IMR-90 (cell line): ENCODE measurements around the gene IER5. TPM values are rescaled to one million over a fixed set of nuclear protein-coding genes. Genes with fewer than 3 reads are reported as not detected.

Experiments
- ATAC-seq: fragments of 200-7000 bp; cut with Tn5 transposase; 2 replicates; pipeline ENCODE4 v1.9.1; 2020; ENCODE audit warnings: low read depth, mild to moderate bottlenecking, moderate library complexity
- BruUV-seq: library from RNA; stranded (reverse); fragments of 400-500 nt; replicated peaks from 2 replicates; lab custom pipeline; 2021; lab: Mats Ljungman, UMichigan
- CTCF ChIA-PET: fragments of 300-600 bp; formaldehyde crosslinking; extraction: SDS; loops from one replicate; lab custom pipeline; 2021; ENCODE audit warnings: antibody characterized with exemption; lab: Yijun Ruan, JAX
- POLR2A ChIA-PET: fragments of 300-600 bp; sonication (Branson Sonifier 250); formaldehyde crosslinking; loops from one replicate; lab custom pipeline; 2022; ENCODE audit warnings: antibody characterized with exemption; ENCODE audit not compliant: unreplicated experiment; lab: Charles Lee
- DNase-seq: peaks from one replicate; pipeline ENCODE4 v3.0.0; 2013
- H2AFZ ChIP-seq: replicated peaks from 2 replicates; pipeline ENCODE3; 2013; ENCODE audit warnings: low read length, mild to moderate bottlenecking; ENCODE audit not compliant: poor library complexity
- H2AK5ac ChIP-seq: 2 replicates; pipeline ENCODE4 v1.6.1; 2013; ENCODE audit warnings: low read depth, low read length, inconsistent platforms
- H2AK9ac ChIP-seq: replicated peaks from 2 replicates; pipeline ENCODE3; 2013; ENCODE audit warnings: mild to moderate bottlenecking, low read depth, low read length, moderate library complexity; ENCODE audit not compliant: poor library complexity
- H2BK120ac ChIP-seq: 2 replicates; pipeline ENCODE4 v1.6.1; 2013; ENCODE audit warnings: low read depth, low read length, inconsistent platforms
- H2BK15ac ChIP-seq: 3 replicates; pipeline ENCODE4 v1.6.1; 2013; ENCODE audit warnings: low read depth, low read length, inconsistent platforms
- H2BK20ac ChIP-seq: 2 replicates; pipeline ENCODE4 v1.6.1; 2013; ENCODE audit warnings: low read depth, mild to moderate bottlenecking, inconsistent platforms, low read length, moderate library complexity
- H2BK5ac ChIP-seq: 2 replicates; pipeline ENCODE4 v1.6.1; 2013; ENCODE audit warnings: mild to moderate bottlenecking, low read depth, low read length, inconsistent platforms; ENCODE audit not compliant: poor library complexity, severe bottlenecking
- H3K14ac ChIP-seq: replicated peaks from 2 replicates; pipeline ENCODE4 v1.6.1; 2013; ENCODE audit warnings: low read depth, low read length, inconsistent platforms
- H3K18ac ChIP-seq: 2 replicates; pipeline ENCODE4 v1.6.1; 2013; ENCODE audit warnings: low read depth, low read length, control low read depth
- H3K23ac ChIP-seq: 2 replicates; pipeline ENCODE4 v1.6.1; 2013; ENCODE audit warnings: low read depth, low read length, inconsistent platforms
- H3K27ac ChIP-seq: 2 replicates; pipeline ENCODE4 v1.5.1; 2013; ENCODE audit warnings: mild to moderate bottlenecking, control low read depth, low read length; ENCODE audit not compliant: insufficient read depth
- H3K27me3 ChIP-seq: 2 replicates; pipeline ENCODE4 v1.6.1; 2013; ENCODE audit warnings: low read length; ENCODE audit not compliant: control insufficient read depth, insufficient read depth
- H3K36me3 ChIP-seq: 2 replicates; pipeline ENCODE4 v1.6.1; 2013; ENCODE audit warnings: low read length, mixed read lengths; ENCODE audit not compliant: control insufficient read depth, insufficient read depth
- H3K4ac ChIP-seq: 2 replicates; pipeline ENCODE4 v1.6.1; 2013; ENCODE audit warnings: low read depth, low read length, inconsistent platforms
- H3K4me1 ChIP-seq: 2 replicates; pipeline ENCODE4 v1.6.1; 2013; ENCODE audit warnings: low read length, mixed read lengths; ENCODE audit not compliant: control insufficient read depth, insufficient read depth
- H3K4me2 ChIP-seq: 2 replicates; pipeline ENCODE4 v1.6.1; 2013; ENCODE audit warnings: low read depth, mild to moderate bottlenecking, control low read depth, low read length, moderate library complexity
- H3K4me3 ChIP-seq: 2 replicates; pipeline ENCODE4 v1.5.1; 2013; ENCODE audit warnings: low read depth, mild to moderate bottlenecking, control low read depth, low read length, moderate library complexity; ENCODE audit not compliant: insufficient read depth
- H3K56ac ChIP-seq: 2 replicates; pipeline ENCODE4 v1.6.1; 2013; ENCODE audit warnings: low read length, inconsistent platforms; ENCODE audit not compliant: insufficient read depth; ENCODE audit errors: extremely low read depth
- H3K79me1 ChIP-seq, 2 experiments: 2 replicates each; pipeline ENCODE4 v1.6.1; 2013; ENCODE audit warnings: low read length in 2 of 2, inconsistent platforms in 1 of 2, low read depth in 1 of 2
- H3K9ac ChIP-seq: 2 replicates; pipeline ENCODE4 v1.6.1; 2013; ENCODE audit warnings: low read depth, low read length, control low read depth
- H3K9me1 ChIP-seq: 2 replicates; pipeline ENCODE4 v1.6.1; 2013; ENCODE audit warnings: low read length, inconsistent platforms; ENCODE audit not compliant: insufficient read depth
- H3K9me3 ChIP-seq: 2 replicates; pipeline ENCODE4 v1.6.1; 2013; ENCODE audit warnings: low read length; ENCODE audit not compliant: control insufficient read depth, insufficient read depth
- H4K20me1 ChIP-seq: 2 replicates; pipeline ENCODE4 v1.6.1; 2013; ENCODE audit warnings: low read length, inconsistent platforms; ENCODE audit not compliant: insufficient read depth
- H4K5ac ChIP-seq: 2 replicates; pipeline ENCODE4 v1.6.1; 2013; ENCODE audit warnings: mild to moderate bottlenecking, low read depth, low read length, control low read depth
- H4K8ac ChIP-seq, 2 experiments: 2 replicates each; pipeline ENCODE4 v1.6.1; 2013; ENCODE audit warnings: low read depth in 2 of 2, low read length in 2 of 2, control low read depth in 1 of 2, inconsistent platforms in 1 of 2
- H4K91ac ChIP-seq: 2 replicates; pipeline ENCODE4 v1.6.1; 2013; ENCODE audit warnings: low read depth, low read length, inconsistent platforms; ENCODE audit not compliant: insufficient read depth
- CEBPB ChIP-seq: IDR thresholded peaks from 2 replicates; pipeline ENCODE4 v1.6.1; 2012; ENCODE audit warnings: low read depth, low read length, improper control_type of control experiment
- CHD1 ChIP-seq: IDR thresholded peaks from 2 replicates; pipeline ENCODE4 v1.6.1; 2012; ENCODE audit warnings: low read depth, low read length, improper control_type of control experiment
- CTCF ChIP-seq: conservative IDR thresholded peaks from 2 replicates; pipeline ENCODE4 v1.5.1; 2012; ENCODE audit warnings: mild to moderate bottlenecking, low read depth, low read length, improper control_type of control experiment
- ELK1 ChIP-seq: fragments of 150-350 bp; IDR thresholded peaks from 2 replicates; pipeline ENCODE4 v1.6.1; 2016; ENCODE audit warnings: low read depth, mild to moderate bottlenecking, low read length, moderate library complexity, borderline replicate concordance
- FOS ChIP-seq: fragments of 150-350 bp; IDR thresholded peaks from 2 replicates; pipeline ENCODE4 v1.6.1; 2016; ENCODE audit warnings: low read depth, low read length
- MXI1 ChIP-seq: IDR thresholded peaks from 2 replicates; pipeline ENCODE4 v1.6.1; 2012; ENCODE audit warnings: low read depth, mild to moderate bottlenecking, low read length, moderate library complexity, borderline replicate concordance
- POLR2A ChIP-seq: IDR thresholded peaks from 2 replicates; pipeline ENCODE4 v1.6.1; 2012; ENCODE audit warnings: mild to moderate bottlenecking, low read depth, low read length
- RFX5 ChIP-seq: IDR thresholded peaks from 2 replicates; pipeline ENCODE4 v1.8.0; 2012; ENCODE audit warnings: low read depth, mild to moderate bottlenecking, low read length, moderate library complexity
- SMC3 ChIP-seq: fragments of 150-350 bp; IDR thresholded peaks from 2 replicates; pipeline ENCODE4 v1.6.1; 2016; ENCODE audit warnings: low read depth, mild to moderate bottlenecking, antibody characterized with exemption, low read length, moderate library complexity
- WGBS, 2 experiments: methylation state at CpG; one replicate each; pipeline versions ENCODE4 v1.1.5 to v1.1.7; 2013; ENCODE audit warnings: missing lambda C conversion rate in 2 of 2; ENCODE audit not compliant: insufficient read length in 1 of 2; ENCODE audit errors: extremely low coverage in 2 of 2; 5-methylcytosine and 5-hydroxymethylcytosine counted together
- dilution Hi-C: fragments of 300-500 bp; cut with HindIII; formaldehyde crosslinking; loops from one replicate; pipeline ENCODE4 v1.14.3; 2018; ENCODE audit warnings: low sequenced_read_pairs; ENCODE audit not compliant: unreplicated experiment
- in situ Hi-C: fragments of 300-500 bp; cut with MboI; formaldehyde crosslinking; loops from 3 replicates; pipeline ENCODE4 v1.14.3; 2019; ENCODE audit warnings: low sequenced_read_pairs, inconsistent platforms, mixed read lengths
- intact Hi-C: fragments of 100-400 bp; cut with micrococcal nuclease; formaldehyde crosslinking; loops from 2 replicates; pipeline ENCODE4 v1.10.0; 2022
- polyA plus RNA-seq, 3 experiments: library from polyadenylated mRNA; depleted of rRNA; stranded (reverse); fragments of >200 nt; gene quantifications; 2 replicates each; pipeline ENCODE4 v1.2.3, GENCODE V29; 2012; ENCODE audit warnings: low replicate concordance in 1 of 3
- total RNA-seq: library from RNA; depleted of rRNA; stranded (reverse); fragments of >200 nt; gene quantifications from 2 replicates; pipeline ENCODE4 v1.2.3, GENCODE V29; 2012

Gene IER5
- total and polyA plus RNA-seq, 2 of the 4 experiments (the other 2 are of a cell fraction) = 15.8 to 27.1 TPM

- no peak for DNase-seq
- intact Hi-C loops = loop anchor here (2.0 kb wide), 1 partner anchor 76 kb away; no protein-coding TSS in a partner anchor
These were observed 16.3 kb downstream of the IER5 start for GRCh38 chr1:181104790-181105133.

More at GRCh38 chr1:181104790-181105133, 16.3 kb downstream of the IER5 start:
- Histone ChIP-seq H3K79me1 (peaks cover 21 to 52% of the 10 kb centered on the region in 2 experiments), H3K27ac (peak overlapping the region; percentile 86), H4K91ac (peak overlapping the region; percentile 80), H3K23ac (peak overlapping the region; percentile 96), H3K4me3 (peak overlapping the region; percentile 84), H3K4ac (peak overlapping the region; percentile 97), H2AK5ac (peak overlapping the region; percentile 90), H4K20me1 (no peaks in the 10 kb centered on the region), H3K4me2 (peak overlapping the region; percentile 98), H3K9me1 (peaks cover 33% of the 10 kb centered on the region), H2BK20ac (peak overlapping the region; percentile 15; the same call in 1 of the 2 replicates), H3K9ac (peak overlapping the region; percentile 92), H4K5ac (peak overlapping the region; percentile 85), H2BK120ac (peak overlapping the region; percentile 90), H3K14ac (peak overlapping the region; percentile 96), H2AFZ (peak overlapping the region; percentile 89), H4K8ac (peak overlapping the region; percentile 42 to 85), H2BK5ac (peak overlapping the region; percentile 50), H3K18ac (peak overlapping the region; percentile 82), H3K36me3 (no peaks in the 10 kb centered on the region), H3K9me3 (no peaks in the 10 kb centered on the region), H2AK9ac (peak overlapping the region; percentile 98), H3K27me3 (no peaks in the 10 kb centered on the region), H3K4me1 (peaks cover 36% of the 10 kb centered on the region), H3K56ac (peak overlapping the region; percentile 87; the same call in 1 of the 2 replicates), H2BK15ac (peak overlapping the region; percentile 28; the same call in 1 of the 3 replicates)
- in situ Hi-C loops = no loop called here
- no peak for TF ChIP-seq CHD1
- no peak for TF ChIP-seq CTCF
- no peak for TF ChIP-seq FOS
- no peak for TF ChIP-seq POLR2A
- TF ChIP-seq SMC3 = no peak
- TF ChIP-seq CEBPB = no peak
- TF ChIP-seq MXI1 = no peak
- TF ChIP-seq ELK1 = no peak
- no peak for TF ChIP-seq RFX5
- 0% methylated on average over 15 of the region's 28 CpGs; no CpG with 5 or more reads in 1 of the 2 experiments for WGBS, 2 experiments
- ChIA-PET POLR2A (interaction anchor here (0.7 to 1.8 kb wide), 3 partner anchors 10 to 25 kb away, joined by 3 to 14 read pairs (median 6); no protein-coding TSS in a partner anchor), CTCF (interaction anchor here (1.1 kb wide), 1 partner anchor 37 kb away, joined by 3 read pairs; no protein-coding TSS in a partner anchor)
- dilution Hi-C loops = no loop called here
- BruUV-seq = no TSS peak
- peak; percentile 12 for ATAC-seq
